GM12878 (cell line): ENCODE data around the gene CARHSP1. TPM values are rescaled to one million over a fixed set of nuclear protein-coding genes. Genes with fewer than 3 reads are reported as not detected.

ENCODE experiments used
- ATAC-seq: fragments of 200-7000 bp; cut with Tn5 transposase; 3 replicates; pipeline ENCODE4 v1.9.1; 2020; ENCODE audit warnings: mild to moderate bottlenecking, moderate library complexity
- BruUV-seq: library from RNA; stranded (reverse); fragments of 400-500 nt; replicated peaks from 2 replicates; lab custom pipeline; 2021; lab: Mats Ljungman, UMichigan
- CTCF ChIA-PET: fragments of 300-600 bp; sonication (Branson Sonifier 250); formaldehyde crosslinking; extraction: SDS; loops from one replicate; lab custom pipeline; 2021; ENCODE audit warnings: inconsistent platforms; lab: Yijun Ruan, JAX
- POLR2A ChIA-PET: fragments of 350-600 bp; formaldehyde crosslinking; extraction: SDS; loops from one replicate; lab custom pipeline; 2021; ENCODE audit warnings: inconsistent platforms; lab: Charles Lee
- RAD21 ChIA-PET: fragments of 300-600 bp; sonication (Branson Sonifier 250); formaldehyde crosslinking; loops from one replicate; lab custom pipeline; 2023; ENCODE audit warnings: antibody characterized with exemption; ENCODE audit not compliant: unreplicated experiment; lab: Charles Lee
- SMC1A ChIA-PET: fragments of 300-600 bp; sonication (Branson Sonifier 250); formaldehyde crosslinking; loops from one replicate; lab custom pipeline; 2023; ENCODE audit not compliant: unreplicated experiment, uncharacterized antibody; lab: Charles Lee
- DNase-seq: peaks from one replicate; pipeline ENCODE4 v3.0.0-alpha.2; 2011; ENCODE audit warnings: low read depth, low spot score
- FAIRE-seq: peaks from 3 replicates; lab custom pipeline; 2011; peaks lifted over from hg19 to GRCh38; lab: Jason Lieb, UNC
- H2AFZ ChIP-seq: 2 replicates; pipeline ENCODE4 v1.6.0; 2011; ENCODE audit warnings: low read depth, low read length, control low read depth; ENCODE audit not compliant: control insufficient read depth
- H3K27ac ChIP-seq: 2 replicates; pipeline ENCODE4 v1.5.1; 2011; ENCODE audit warnings: control low read depth; ENCODE audit not compliant: control insufficient read depth, insufficient read depth
- H3K27me3 ChIP-seq, 2 experiments: replicated peaks in 1 of 2; 2 replicates each; pipeline versions ENCODE4 v1.6.0 to v1.6.1; 2011; ENCODE audit warnings: low read length in 1 of 2; ENCODE audit not compliant: control insufficient read depth in 2 of 2, insufficient read depth in 2 of 2
- H3K36me3 ChIP-seq, 2 experiments: 2 replicates each; pipeline ENCODE4 v1.5.1; 2011; ENCODE audit warnings: low read length in 1 of 2; ENCODE audit not compliant: control insufficient read depth in 2 of 2, insufficient read depth in 2 of 2
- H3K4me1 ChIP-seq: 2 replicates; pipeline ENCODE4 v1.6.1; 2011; ENCODE audit warnings: mild to moderate bottlenecking, low read length, moderate library complexity, mixed read lengths; ENCODE audit not compliant: control insufficient read depth, insufficient read depth
- H3K4me2 ChIP-seq: 2 replicates; pipeline ENCODE4 v1.6.0; 2011; ENCODE audit warnings: control low read depth; ENCODE audit not compliant: control insufficient read depth, insufficient read depth
- H3K4me3 ChIP-seq: fragments of 200-600 bp; sonication (generic); 2 replicates; pipeline ENCODE4 v1.5.1; 2016
- H3K79me2 ChIP-seq: 2 replicates; pipeline ENCODE4 v1.6.0; 2011; ENCODE audit warnings: low read length; ENCODE audit not compliant: control insufficient read depth, insufficient read depth
- H3K9ac ChIP-seq: 2 replicates; pipeline ENCODE4 v1.8.0; 2011; ENCODE audit warnings: low read length, control low read depth, mixed read lengths; ENCODE audit not compliant: control insufficient read depth, insufficient read depth
- H3K9me3 ChIP-seq: replicated peaks from 3 replicates; pipeline ENCODE4 v1.5.1; 2011; ENCODE audit warnings: mild to moderate bottlenecking, low read length; ENCODE audit not compliant: control insufficient read depth, insufficient read depth
- H4K20me1 ChIP-seq: 2 replicates; pipeline ENCODE4 v1.6.0; 2011; ENCODE audit not compliant: control insufficient read depth, insufficient read depth
- CHD4 ChIP-seq: fragments of 200-600 bp; sonication (generic); IDR thresholded peaks from 2 replicates; pipeline ENCODE4 v1.6.1; 2016; ENCODE audit warnings: mild to moderate bottlenecking
- POLR2A ChIP-seq: IDR thresholded peaks from 2 replicates; pipeline ENCODE4 v1.6.1; 2011; ENCODE audit warnings: low read depth, mild to moderate bottlenecking, low read length
- POLR2AphosphoS2 ChIP-seq: IDR thresholded peaks from 2 replicates; pipeline ENCODE4 v1.6.1; 2011; ENCODE audit warnings: low read depth, mild to moderate bottlenecking, low read length, improper control_type of control experiment, moderate library complexity
- TARDBP ChIP-seq: IDR thresholded peaks from 2 replicates; pipeline ENCODE4 v1.6.1; 2016; ENCODE audit warnings: borderline replicate concordance
- WGBS: methylation state at CpG from one replicate; pipeline ENCODE4 v1.1.6; 2016; ENCODE audit warnings: low lambda C conversion rate; ENCODE audit not compliant: insufficient replicate concordance, insufficient coverage; ENCODE audit errors: missing lambda C conversion rate; 5-methylcytosine and 5-hydroxymethylcytosine counted together
- in situ Hi-C: fragments of 300-500 bp; cut with MboI; formaldehyde crosslinking; loops from 9 replicates; pipeline ENCODE4 v1.14.3; 2018; ENCODE audit warnings: mixed read lengths
- intact Hi-C: fragments of 100-400 bp; cut with micrococcal nuclease; formaldehyde crosslinking; loops from one replicate; pipeline ENCODE4 v1.14.2; 2022; ENCODE audit not compliant: unreplicated experiment
- polyA plus RNA-seq, 11 experiments: library from polyadenylated mRNA; depleted of rRNA in 4 of 11; unstranded in 6 of 11; stranded (reverse) in 5 of 11; fragments of >200 nt; fragmentation: Nextera tagmentation in 4 of 11; fragmentation: Illumina TruSeq in 1 of 11; extraction: Ambion mirVana in 4 of 11; extraction: Trizol in 1 of 11; gene quantifications; 1 replicate in 1 of 11; 2 replicates in 10 of 11; pipeline versions ENCODE4 v1.2.1 to v1.2.3, GENCODE V29; 2011 to 2016; ENCODE audit warnings: inconsistent platforms in 2 of 11, missing spikeins in 2 of 11, low read depth in 1 of 11
- total RNA-seq, 4 experiments: library from RNA; depleted of rRNA in 3 of 4; stranded (reverse); fragments of >200 nt in 3 of 4; fragmentation: Illumina TruSeq in 1 of 4; extraction: Trizol in 1 of 4; gene quantifications; 2 replicates each; pipeline versions ENCODE4 v1.2.1 to v1.2.3, GENCODE V29; 2013 to 2021

CARHSP1 gene
- total and polyA plus RNA-seq, 10 of the 15 experiments (the other 5 are each of a cell fraction or from before 2014, with no cell fraction given): 5.5 to 112 (median 67.0) TPM

DNA sequence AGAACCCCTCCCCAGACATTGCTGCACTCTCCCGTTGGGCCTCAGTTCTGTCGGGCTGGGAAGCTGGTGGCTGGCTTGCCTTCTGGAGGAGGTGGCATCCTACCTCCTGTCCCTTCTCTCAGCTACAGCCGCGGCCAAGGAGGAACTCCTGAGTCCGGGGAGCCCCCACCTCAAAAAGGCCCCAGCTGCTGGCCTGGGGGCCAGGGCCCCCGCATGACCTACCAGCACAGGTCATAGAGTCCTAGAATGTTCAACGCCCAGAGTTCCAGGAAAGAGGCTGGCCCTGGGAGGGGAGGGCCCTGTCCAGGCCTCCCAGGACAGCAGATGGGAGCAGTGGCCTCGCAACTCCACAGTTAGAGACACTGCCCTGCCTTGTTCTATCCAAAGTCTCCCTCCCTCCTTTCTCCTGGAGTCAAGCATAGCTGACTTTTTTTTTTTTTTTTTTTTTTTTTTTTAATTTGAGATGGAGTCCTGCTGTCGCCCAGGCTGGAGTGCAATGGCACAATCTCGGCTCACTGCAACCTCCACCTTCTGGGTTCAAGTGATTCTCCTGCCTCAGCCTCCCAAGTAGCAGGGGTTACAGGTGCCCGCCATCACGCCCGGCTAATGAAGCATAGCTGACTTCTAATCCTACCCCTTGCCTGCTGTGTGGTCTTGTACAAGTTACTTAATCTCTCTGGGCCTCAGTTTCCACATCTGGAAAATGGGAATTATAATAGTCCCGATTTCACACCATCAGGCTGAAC, 7.1 kb downstream of the CARHSP1 start:
- peaks cover 58% of the 10 kb centered on the region for H3K79me2 ChIP-seq
- BruUV-seq: no TSS peak
- H3K4me1 ChIP-seq: peaks cover 6% of the 10 kb centered on the region; the same call in 1 of the 2 replicates
- H3K27me3 ChIP-seq: no peaks in the 10 kb centered on the region
- no peak overlapping the region for H3K27ac ChIP-seq
- peaks cover 8% of the 10 kb centered on the region for H4K20me1 ChIP-seq
- SMC1A ChIA-PET: interaction anchor here (0.6 kb wide), 1 partner anchor 19 kb away, joined by 3 read pairs; no protein-coding TSS in a partner anchor
- TF ChIP-seq TARDBP (no peak), POLR2A (peak; percentile 48), POLR2AphosphoS2 (0 out of 2 replicates have a peak, but pooled peaks have one; percentile 20), CHD4 (no peak)
- H3K9me3 ChIP-seq: no peaks in the 10 kb centered on the region; the same call in 2 of the 3 replicates
- DNase-seq (no peak), FAIRE-seq (no peak), ATAC-seq (no peak)
- no peak overlapping the region for H3K4me3 ChIP-seq
- intact Hi-C loops: no loop called here
- POLR2A ChIA-PET: interaction anchor here (0.6 kb wide), 2 partner anchors 30 to 1092 kb away, joined by 3 to 5 read pairs; no protein-coding TSS in a partner anchor
- peaks cover 21 to 23% of the 10 kb centered on the region in 2 experiments for H3K36me3 ChIP-seq
- WGBS: 95% methylated on average over 11 of the region's 14 CpGs
- RAD21 ChIA-PET: interaction anchor here (0.6 to 0.7 kb wide), 2 partner anchors 12 to 787 kb away, joined by 3 read pairs; no protein-coding TSS in a partner anchor
- CTCF ChIA-PET: interaction anchor here (0.5 kb wide), 1 partner anchor 42 kb away, joined by 3 read pairs; no protein-coding TSS in a partner anchor
- in situ Hi-C loops: no loop called here
- no peak overlapping the region for H3K4me2 ChIP-seq
- H2AFZ ChIP-seq: no peak overlapping the region
- H3K9ac ChIP-seq: no peak overlapping the region
